Stimulated activated CD8-positive, alpha-beta memory T cell treated with anti-CD3 and anti-CD28 coated beads, Interleukin-4, amount 100 ng/mL, for 1 hour (primary cell): ENCODE data around the gene ROR1.

ENCODE experiments used
- DNase-seq, 2 donors: peaks; one replicate each; pipeline ENCODE4 v3.0.0-alpha.2; 2020; ENCODE audit warnings: low read depth in 2 of 2, low spot score in 1 of 2

The ROR1 gene

DNA sequence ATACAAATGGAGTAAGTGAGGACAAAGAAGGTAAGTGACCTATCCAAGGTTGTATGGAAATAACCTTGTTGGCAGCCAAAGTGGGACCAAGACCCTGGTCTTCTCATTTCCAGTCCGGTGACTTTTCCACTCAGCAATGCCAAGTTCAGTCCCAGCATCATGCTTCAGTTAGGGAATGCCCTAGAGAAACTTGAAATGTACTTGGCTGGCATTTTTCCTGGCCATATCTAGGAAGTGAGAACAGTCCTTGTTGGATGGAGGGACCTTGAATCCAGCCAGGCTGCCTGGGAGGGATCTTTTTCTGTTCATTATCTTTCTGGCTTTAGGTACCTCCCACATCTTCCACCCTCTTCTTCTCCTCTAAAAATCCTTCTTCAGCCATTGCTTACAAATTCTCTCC lies 352.8 kb downstream of the ROR1 start:
- no peak for DNase-seq

DNA sequence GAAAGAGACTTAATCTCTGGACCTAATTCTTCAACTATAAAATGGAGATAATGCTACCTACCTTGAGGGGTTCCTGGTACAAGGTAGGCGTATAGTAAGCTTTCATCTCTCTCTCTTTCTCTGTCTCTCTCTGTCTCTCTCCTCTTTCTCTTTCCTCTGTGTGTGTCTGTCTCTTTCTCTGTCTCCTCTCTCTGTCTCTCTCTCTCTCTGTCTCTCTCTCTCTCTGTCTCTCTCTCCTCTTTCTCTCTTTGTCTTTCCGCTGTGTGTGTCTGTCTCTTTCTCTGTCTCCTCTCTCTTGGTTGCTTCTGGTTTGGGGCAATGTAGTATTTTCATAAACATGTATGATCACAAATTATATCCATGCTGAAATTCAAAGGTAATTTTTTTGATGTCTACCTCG lies 353.5 kb downstream of the ROR1 start:
- DNase-seq, result no peak

DNA sequence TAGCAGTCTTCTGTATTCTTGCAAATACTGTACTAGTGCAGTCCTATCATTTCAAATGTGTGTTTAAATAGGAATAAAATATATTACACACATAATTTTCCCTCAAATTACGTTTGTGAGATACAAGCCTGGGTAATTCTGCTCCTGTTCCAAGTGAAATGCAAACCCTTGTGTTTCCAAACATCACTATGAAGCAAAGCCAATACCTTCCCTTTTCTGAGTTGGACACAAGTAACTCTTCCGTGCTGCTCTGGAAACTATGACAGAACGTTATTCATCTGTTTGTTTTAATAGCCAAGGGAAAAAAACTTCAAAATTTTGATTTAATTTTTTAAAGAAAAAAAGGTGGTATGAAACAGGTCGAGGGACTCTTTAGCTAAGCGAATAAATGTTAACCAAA lies 355.9 kb downstream of the ROR1 start:
- no peak for DNase-seq

DNA sequence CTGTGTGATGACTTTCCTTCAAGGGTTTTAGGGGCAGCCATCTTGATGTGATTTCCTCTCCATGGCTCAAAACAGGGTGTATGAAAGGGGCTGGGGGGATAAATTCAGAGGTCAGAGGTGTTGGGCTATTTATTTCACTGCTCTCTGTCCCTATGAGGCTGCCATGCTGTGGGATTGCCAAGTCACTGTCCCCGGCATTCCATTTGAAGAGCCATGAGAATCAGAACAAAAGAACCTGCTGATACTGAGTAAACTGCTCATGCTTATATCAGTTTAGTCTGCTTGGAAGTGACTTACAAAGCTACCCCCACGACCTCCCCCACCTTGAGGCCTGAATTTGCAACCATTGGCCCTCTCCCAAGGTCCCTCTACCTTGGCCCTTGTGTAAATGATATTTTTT lies 357.3 kb downstream of the ROR1 start:
- DNase-seq, result no peak

DNA sequence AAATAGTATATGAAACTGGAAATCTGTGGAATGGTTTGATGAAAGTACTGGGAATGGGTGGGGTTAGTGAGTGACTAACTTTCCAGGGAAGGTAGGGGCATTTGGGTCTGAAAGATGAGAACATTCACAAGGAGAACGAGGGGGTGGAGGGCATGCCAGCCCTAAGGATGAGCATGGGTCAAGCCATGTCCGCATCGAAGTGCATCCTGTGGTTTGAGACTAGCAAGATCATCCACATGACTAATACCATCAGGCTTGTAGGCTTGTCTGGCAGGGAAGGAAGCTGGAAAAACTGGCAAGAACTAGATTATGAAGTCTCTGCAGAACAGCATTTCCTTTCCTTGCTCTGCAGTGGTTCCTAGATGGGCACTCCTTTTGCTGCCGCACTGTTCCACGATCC lies 359.2 kb downstream of the ROR1 start:
- DNase-seq, result no peak

DNA sequence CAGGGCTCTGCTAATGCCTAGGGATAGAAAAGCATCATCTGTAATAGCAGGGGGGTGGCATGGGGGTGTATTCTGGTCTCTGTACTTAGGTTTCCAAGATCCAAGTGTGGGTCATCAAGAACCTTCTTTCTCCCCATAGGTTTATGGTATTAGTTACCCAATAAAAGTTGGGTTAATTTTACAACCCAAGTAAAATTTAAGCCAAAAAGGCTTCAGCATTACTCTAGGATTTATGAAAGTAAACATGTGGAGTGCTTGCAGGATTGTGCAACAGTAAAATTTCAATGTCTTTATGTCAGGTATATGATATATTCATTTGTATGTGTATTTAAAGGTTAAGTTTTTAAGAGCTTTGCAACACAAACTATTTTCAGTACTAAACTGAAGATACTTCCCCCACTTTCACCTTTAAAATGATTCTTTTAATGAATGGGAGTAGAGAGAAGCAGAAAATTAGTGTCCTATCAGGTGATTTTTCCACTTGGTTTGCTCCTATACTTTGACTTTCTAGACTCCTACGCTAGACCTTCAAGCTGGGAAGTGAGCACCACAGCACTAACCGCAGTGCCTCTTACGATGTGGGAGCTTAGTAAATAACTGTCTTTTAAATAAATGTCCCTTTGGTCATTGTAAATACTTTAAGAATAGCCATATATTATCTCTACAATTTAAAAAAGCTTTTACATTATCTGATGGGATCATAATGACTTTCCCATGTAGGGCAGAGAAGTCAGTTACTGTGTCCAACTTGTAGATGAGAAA lies 361.8 kb downstream of the ROR1 start:
- no peak for DNase-seq

DNA sequence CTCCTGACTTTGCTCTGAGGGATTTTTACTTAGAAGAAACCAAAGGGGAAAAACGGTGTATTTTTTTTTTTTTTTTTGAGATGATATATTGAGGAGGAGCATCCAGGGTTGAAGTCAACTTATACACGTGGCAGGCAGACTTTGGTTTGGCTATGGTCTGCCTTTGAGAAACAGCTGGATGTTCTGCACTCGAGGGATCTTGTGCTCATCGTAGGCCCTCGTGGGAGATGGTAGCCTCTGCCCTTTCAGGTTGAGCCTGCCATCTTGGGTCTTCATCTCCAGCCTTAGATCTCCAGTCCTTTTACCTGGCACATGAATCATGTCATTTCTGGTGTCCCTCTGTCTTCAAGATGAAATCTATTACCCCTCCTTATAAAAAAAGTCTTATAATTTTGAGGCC lies 362.5 kb downstream of the ROR1 start:
- DNase-seq, result no peak

DNA sequence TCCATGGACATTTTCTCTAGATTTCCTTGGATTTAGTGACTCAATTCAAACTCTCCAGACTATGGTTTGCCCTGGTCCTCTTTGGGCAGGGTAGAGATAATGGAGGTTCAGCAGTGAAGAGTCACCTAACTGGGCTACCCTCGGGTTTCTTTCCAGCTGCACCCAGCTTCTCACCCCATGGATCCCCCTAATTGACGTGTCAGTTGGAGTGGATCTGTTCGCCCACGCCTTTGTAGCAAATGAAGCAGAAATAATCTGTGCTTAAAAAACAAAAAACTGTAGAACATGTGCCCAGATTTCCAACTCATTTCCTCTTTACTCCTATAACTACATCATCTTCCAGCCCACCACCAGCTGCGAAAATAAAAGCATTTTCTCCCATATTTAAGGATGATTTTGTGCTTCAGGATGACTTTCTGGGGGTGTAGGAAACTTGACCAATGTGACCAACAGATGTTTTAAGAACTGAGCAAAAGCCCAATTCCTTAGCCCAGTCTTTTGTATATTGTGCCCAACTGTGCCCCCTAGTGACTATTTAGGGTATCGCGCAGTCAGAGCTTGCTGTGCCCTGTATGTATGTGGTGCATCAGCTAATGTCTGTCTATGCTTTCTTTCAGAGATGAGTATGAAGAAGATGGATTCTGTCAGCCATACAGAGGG lies 363.1 kb downstream of the ROR1 start:
- DNase-seq, result peak; percentile 13 to 39

DNA sequence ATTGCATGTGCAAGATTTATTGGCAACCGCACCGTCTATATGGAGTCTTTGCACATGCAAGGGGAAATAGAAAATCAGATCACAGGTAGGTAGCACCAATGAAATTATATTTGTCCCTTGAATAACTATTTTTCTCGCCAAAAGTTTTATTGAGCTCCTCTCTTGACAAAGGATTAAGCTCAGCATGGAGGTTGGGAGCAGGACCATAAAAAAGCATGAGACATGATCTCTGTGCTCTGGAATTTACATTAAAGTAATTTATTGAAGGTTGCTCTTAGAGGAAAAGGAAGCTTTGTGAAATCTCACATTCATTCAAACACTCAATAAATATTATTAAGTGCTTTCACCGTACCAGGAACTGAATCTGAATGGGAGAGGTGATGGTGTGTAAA lies 363.6 kb downstream of the ROR1 start:
- DNase-seq, result no peak

DNA sequence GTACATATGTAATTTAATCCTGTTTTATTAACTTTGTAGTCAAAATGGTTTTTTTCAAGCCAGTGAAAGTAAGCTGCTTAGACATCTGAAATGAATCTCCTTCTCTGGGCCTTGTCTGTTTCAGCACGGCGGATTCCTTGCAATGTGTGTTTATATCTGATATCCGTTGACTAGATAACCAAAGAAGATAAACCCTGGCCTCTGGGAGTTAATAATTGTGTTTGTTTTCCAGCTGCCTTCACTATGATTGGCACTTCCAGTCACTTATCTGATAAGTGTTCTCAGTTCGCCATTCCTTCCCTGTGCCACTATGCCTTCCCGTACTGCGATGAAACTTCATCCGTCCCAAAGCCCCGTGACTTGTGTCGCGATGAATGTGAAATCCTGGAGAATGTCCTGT lies 366.1 kb downstream of the ROR1 start:
- no peak for DNase-seq

DNA sequence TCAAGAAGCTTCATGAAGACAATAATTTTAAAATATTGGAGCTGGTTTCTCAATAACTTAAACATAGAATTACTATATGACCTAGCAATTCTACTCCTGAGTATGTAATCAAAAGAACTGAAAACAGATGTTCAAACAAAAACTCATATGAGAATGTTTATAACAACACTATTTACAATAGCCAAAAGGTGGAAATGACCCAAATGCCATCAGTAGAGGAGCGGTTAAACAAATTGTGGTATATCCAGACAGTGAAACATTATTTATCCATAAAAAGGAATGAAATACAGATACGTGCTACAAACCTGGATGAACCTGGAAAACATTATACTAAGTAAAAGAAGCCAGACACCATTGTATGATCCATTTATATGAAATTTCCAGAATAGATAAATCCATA lies 366.8 kb downstream of the ROR1 start:
- no peak for DNase-seq

DNA sequence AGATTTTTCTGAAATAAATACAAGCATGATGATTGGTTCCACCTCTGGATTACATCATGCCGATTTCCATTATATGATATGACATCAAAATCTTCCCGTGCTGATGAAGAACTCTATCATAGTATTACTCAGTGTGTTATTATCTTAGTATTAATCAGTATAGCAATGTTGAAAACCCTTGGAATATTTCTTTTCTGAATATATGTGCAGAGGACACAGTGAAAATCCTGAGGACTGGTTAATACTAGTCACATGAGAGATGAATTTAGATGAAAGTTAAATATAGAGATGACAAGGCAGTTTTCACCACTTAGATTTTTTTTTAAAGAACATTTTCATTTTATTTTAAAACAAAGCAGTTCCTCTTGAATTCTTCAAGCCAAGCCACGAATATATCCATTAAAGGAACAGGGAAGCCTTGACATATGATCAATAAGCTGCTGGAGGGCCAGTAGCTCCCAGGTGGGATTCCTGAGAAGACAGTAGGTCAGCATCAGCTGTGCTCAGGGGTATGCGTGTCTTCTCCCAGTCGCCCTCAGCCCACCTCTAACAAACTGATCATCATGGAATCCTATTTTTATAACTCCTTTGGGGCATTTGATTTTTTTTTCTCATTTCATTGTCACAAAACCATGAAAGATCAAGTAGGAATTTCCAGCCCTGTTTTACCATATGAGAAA lies 373.4 kb downstream of the ROR1 start:
- DNase-seq, result no peak

DNA sequence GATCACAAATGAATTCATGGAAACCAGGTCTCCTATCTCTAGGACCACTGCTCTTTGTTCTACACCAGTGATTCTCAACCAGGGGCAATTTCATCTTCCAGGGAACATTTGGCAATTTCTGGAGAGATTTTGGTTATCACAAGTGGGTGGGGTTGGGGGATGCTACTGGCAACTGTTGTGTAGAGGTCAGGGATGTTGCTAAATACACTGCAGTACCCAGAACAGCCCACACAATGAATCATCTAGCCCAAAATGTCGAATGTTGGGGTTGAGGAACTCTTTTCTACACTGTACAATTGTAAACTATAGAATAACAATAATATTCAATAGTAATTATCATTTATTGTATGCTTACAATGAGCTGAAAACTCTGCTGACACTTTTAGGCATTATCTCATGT lies 373.9 kb downstream of the ROR1 start:
- DNase-seq, result no peak

DNA sequence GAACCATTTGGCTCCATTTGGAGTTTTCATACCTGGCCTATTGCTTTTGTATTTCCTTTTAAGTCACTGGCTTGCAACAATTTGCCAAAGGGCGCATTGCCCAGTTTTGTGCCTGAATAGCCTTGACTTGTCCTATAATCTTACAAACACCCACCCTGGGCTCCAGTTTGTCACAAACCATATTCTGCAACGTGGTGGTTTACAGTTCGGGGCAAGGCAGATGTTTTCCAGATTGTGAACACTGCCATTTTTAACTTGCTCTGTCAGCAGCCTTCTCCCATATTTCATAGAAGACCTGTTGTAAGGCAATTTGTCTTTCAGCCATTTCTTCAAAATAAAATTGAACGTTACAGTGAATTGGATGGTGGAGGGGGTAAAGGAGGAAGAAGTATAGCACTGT lies 376.4 kb downstream of the ROR1 start:
- DNase-seq, result no peak

DNA sequence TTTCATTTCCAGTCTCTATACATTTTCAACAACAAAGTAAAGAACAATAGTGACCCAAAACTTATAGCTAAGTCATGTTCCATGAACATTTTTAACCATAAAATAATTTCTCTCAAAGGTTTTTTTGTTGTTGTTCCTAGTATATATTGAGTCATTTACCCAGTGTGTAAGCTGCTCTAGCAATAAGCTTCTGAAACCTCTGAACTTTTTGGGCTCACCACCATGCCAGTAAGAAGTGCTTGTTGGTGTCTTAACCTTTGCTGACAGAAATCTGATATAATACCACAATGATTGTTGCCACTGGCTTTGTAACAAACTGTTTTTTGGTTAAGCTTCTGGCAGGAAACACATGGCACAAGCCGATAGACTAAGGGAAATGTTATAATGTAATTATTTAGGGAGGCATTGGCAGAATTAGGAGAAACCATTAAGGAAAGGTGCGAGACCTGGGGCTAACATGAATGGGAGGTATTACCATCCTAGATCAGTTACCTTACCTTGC lies 377.0 kb downstream of the ROR1 start:
- DNase-seq, result no peak

DNA sequence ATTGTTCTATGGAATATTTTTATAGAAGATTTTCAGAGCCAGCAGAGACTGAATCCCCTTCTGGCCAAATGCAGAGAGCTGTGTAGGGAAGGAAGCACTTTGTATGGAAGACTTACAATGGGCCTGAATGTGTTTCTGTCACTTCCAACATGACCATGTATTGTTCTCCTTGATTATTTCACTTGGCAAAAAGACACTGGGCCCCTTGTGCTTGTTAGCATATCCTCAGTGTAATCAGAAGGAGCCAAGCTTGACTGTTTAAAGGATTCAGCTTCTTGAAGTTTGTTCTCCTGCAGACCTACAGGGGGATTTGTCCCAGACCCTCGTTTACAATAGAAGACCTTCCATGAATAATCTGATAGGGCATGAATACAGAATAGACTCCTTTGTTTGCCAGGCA lies 381.5 kb downstream of the ROR1 start:
- no peak for DNase-seq

DNA sequence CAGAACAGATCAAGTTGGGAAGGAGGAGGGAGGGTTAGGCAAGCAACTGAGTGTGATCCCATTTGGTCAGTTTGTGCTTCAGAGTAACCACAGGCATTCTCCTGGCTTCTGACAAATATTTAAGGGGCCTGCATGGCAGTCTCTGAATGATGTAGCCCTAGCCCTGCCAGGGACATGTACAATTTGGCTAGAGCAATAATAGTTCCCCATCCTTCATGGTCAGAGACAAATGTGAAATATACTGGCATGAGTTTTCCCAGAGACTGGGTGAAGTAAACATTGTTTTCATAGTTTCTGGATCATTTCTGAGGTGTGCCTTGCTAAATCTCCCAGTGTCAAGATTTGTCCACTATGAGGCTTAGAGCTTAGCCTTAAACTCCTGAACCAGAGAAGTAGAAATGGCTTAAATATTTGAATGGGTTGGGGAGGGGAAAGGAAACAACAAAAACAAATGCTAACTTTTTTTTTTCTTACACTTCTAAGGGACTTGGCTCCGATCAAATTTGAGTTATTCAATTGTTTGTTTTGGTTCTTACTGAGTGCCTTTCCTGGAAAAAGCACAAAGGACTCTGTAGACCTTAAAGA lies 387.6 kb downstream of the ROR1 start:
- DNase-seq, result no peak

DNA sequence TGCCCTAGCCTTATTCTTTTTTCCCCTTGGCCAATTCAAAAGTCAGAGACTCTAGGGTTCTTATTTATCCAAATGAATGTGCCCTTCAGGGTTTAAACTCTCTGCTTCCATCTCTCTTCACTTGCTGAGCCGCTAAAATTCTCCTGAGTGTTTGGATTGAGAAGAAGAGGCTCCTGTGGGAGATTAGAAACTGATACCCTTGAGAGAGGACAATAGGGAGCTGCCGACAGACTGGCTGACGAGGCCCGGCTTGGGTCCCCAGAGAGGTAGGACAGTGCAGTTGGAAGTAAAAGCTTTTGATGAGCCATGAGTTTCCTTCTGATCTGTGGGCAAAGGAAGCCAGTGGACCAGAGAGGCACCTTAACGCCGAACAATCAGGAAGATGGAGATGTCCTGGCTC lies 388.3 kb downstream of the ROR1 start:
- DNase-seq, result no peak

DNA sequence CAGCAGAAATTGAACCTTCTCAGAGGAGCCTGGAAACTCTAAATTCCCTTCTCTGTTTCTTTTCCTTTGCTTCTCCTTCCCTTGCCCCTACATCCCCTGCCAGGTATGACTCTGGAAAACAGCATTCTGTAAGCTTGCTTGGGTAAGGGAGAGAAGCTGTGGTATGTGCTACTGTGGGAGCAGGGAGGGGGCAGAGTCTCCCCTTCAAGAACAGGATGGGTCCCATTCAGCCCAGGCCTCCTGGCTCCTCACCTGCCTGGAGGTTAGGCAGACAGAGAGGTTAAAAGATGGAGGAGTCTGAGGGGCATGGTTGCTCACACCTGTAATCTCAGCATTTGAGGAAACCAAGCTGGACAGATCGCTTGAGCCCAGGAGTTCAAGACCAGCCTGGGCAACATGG lies 389.0 kb downstream of the ROR1 start:
- DNase-seq, result no peak

DNA sequence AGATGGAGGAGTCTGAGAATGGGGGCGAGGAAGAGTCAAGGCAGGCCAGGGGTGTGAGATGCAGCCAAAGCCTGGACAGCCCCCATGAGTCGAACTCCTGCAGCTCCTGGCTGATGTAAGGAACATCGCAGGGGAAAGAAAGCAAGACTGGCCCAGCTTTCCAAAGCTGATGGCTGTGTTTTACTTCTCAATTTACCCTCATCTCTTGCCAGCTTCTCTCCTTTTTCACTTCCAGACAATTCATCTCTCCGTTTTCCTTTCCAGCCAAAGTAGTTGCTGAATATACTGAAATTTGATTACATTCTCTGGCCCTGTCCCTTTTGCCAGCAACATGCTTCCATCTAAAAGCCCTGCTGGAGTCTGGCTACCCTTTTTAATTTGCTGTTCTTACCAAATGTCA lies 389.6 kb downstream of the ROR1 start:
- DNase-seq, result no peak

DNA sequence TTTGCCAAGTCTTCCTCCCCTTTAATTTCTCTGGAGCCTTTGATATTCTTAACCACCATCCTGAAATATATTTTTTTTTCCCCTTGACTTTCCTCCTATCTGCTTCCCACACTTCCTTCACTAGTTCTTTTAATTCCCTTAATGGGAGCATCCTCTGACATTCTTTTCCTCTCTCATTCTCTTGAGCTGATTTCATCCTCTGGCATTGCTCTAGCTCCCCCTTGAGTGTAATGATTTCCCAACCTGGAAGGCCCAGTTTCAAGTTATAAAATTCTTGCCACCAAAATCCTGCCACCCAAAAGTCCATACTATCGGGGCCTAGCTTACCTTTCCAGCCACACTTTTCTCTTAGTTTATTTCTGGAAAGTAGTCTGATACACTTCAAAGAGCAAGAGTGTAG lies 390.2 kb downstream of the ROR1 start:
- DNase-seq, result no peak

DNA sequence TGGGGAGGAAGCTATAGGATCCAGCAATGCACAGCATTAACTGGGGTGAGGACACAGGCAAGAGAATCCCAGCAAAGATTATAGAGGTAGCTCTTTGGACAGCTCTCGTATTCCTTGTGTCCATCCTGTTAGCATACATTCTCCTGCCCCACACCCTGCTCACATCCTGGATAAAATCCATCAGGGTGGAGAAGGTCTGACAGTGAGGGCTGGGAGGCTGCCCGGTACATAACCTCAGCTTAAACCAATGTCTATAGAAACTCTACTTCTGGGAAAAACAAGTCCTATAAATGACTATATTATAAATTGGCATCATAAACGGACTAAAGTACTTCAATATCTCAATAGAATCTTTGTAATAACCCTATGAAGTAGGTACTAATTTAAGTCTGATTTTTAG lies 392.8 kb downstream of the ROR1 start:
- no peak for DNase-seq
